Articular chondrocyte of knee joint (primary cell): ENCODE results near the gene TBC1D12. TPM values are rescaled to one million over a fixed set of nuclear protein-coding genes. Genes with fewer than 3 reads are reported as not detected.

Experiments used
- total RNA-seq: library from RNA; depleted of rRNA; stranded (reverse); fragments of >200 nt; gene quantifications from 2 replicates; pipeline ENCODE4 v1.2.3, GENCODE V29; 2012

Gene TBC1D12
- 51.0 and 63.8 TPM in 2 replicates for total RNA-seq

DNA sequence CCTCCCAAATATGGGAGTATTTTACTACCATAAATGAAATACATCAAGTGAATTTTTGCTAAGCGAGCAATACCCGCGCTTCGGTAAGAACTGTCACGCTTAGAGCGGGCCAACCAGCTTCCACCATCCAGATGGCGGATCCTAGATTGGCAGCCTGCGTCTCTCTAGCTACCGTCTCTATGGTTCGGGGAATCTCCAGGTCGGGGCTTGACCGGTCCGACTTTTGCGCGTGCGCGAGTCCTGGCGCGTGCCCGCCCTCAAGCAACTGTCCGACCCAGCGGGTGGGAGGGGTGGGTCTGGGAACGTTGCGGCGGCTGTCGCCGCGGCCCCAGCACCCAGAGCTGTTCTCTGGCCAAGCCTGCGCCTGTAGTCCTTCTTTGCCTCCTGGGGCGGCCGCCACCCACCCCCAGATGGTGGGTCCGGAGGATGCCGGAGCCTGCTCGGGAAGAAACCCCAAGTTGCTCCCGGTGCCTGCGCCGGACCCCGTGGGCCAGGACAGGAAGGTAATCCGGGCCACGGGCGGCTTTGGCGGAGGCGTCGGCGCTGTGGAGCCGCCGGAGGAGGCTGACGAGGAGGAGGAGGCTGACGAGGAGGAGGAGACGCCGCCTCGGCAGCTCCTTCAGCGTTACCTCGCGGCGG, at the start of gene TBC1D12:
TSS of gene TBC1D12 (plus strand) at position 338 of the 639 bp plus-strand sequence. CDS start at position 411, 73 bp downstream.

DNA sequence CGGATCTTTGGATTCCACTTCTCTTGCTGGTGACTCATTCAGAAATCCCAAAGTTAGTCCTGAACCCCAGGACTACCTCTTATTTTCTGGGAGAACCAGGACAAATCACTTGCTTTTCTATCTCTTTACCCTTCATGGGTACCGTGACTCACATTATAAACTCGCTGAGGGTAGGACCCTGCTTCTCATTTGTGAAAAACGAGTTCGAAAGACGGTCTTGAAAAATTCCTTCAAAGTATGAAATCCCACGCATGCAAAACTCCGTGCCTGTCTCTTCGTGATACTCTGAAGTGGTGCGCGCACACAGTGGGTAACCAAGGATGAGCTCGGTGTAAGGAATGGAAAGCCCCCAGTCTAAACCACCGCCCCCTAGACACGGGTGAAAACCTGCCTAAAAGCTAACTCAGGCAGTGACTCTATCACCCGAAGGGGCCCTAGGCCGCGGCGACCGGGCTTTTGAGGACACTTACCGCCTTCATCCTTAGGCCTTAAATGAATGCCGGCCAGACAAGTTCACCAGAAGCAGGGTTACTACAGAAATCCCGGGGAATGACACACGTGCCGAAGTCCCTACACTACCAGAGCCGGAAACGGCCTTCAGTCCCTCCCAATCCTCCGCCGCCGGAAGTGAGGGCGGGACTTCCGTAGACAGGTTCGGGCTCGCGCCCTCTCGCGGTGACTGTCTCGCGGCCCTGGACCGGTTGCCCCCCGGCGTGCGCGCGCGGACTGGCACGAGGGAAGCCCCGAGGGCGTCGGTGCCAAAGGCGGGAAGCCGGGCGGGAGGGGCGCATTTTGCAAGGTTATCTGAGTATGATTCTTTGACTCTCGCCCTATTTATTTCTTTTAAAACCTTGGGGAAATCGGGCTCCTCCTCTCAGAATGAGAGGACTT, 39.7 kb upstream of the TBC1D12 start, which contains the start of gene NOC3L:
TSS of gene NOC3L (minus strand) at position 580 of the 891 bp plus-strand sequence. CDS start at position 479, 101 bp downstream.

DNA sequence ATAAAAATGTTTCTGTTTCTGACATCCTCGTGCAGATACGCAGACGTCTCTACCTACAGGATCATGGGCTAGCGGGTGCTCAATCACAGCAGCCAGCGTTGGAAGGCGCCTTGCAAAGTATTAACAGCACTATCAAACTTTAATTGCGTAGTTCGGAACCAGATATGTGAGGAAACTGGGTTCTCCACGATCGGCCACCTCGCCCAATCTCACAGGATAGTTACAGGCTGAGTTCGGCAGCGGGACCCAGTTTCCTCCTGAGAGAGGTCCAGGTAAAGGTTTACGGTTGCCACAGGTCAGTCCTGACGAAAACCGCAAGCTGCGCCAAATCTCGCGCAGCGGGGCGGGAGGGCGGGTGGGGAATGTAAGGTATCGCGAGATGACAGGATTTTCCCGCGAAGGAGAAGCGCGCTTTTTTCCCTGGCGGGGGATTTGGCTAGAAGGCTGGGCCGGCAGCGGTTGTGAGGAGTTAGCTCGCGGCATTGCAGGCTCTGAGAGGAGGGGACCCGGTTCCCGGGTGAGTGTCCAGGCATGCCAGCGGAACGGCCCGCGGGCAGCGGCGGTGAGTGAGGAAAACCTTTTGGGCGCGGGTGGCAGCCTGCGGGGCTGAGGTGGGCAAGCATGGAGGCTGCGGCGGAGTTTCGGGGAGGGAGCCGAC, 143.2 kb downstream of the TBC1D12 start, which contains the start of gene HELLS:
TSS of gene HELLS (plus strand) at position 398 of the 658 bp plus-strand sequence. CDS start at position 532, 134 bp downstream.

Other genes with a start within 250 kb of the TBC1D12 start
- 26.9 and 36.6 TPM in 2 replicates for gene NOC3L, start 39.6 kb upstream of the TBC1D12 start, total RNA-seq
- gene HELLS, start 143.2 kb downstream of the TBC1D12 start, total RNA-seq: 19.5 and 31.9 TPM in 2 replicates